Lung (tissue), 16 donors: ENCODE results near the gene LRRTM4. TPM values are rescaled to one million over a fixed set of nuclear protein-coding genes. Genes with fewer than 3 reads are reported as not detected.

Experiments used
- ATAC-seq: fragments of 200-7000 bp; cut with Tn5 transposase; one replicate; pipeline ENCODE4 v1.9.1; 2020; ENCODE audit warnings: moderate number of reproducible peaks; ENCODE audit not compliant: insufficient read depth, low FRiP score
- DNase-seq, 3 donors: peaks; one replicate each; pipeline ENCODE4 v3.0.0-alpha.2; 2013 to 2017
- H3K27ac ChIP-seq, 2 donors: one replicate each; pipeline ENCODE4 v1.5.1; 2013; ENCODE audit warnings: mild to moderate bottlenecking in 2 of 2, moderate library complexity in 2 of 2, control low read depth in 1 of 2, inconsistent platforms in 1 of 2, low read depth in 1 of 2, low read length in 1 of 2
- H3K27me3 ChIP-seq, 3 donors: one replicate each; pipeline ENCODE4 v1.5.1; 2013; ENCODE audit warnings: low read length in 2 of 3; ENCODE audit not compliant: control insufficient read depth in 3 of 3, insufficient read depth in 3 of 3
- H3K36me3 ChIP-seq, 4 donors: one replicate each; pipeline ENCODE4 v1.5.1; 2013; ENCODE audit warnings: low read length in 4 of 4, mild to moderate bottlenecking in 1 of 4, moderate library complexity in 1 of 4; ENCODE audit not compliant: control insufficient read depth in 4 of 4, insufficient read depth in 4 of 4
- H3K4me1 ChIP-seq, 5 donors: one replicate each; pipeline ENCODE4 v1.5.1; 2013; ENCODE audit warnings: low read length in 5 of 5, mild to moderate bottlenecking in 2 of 5, moderate library complexity in 1 of 5; ENCODE audit not compliant: control insufficient read depth in 5 of 5, insufficient read depth in 5 of 5
- H3K4me3 ChIP-seq: one replicate; pipeline ENCODE4 v1.5.1; 2013; ENCODE audit warnings: mild to moderate bottlenecking, control low read depth, moderate library complexity
- H3K9ac ChIP-seq, 2 donors: one replicate each; pipeline ENCODE4 v1.5.1; 2013; ENCODE audit warnings: low read length in 2 of 2, control low read depth in 1 of 2; ENCODE audit not compliant: insufficient read depth in 1 of 2
- H3K9me3 ChIP-seq, 4 donors: one replicate each; pipeline ENCODE4 v1.5.1; 2013; ENCODE audit warnings: low read length in 3 of 4, mild to moderate bottlenecking in 1 of 4, moderate library complexity in 1 of 4; ENCODE audit not compliant: control insufficient read depth in 4 of 4, insufficient read depth in 3 of 4
- CTCF ChIP-seq: IDR thresholded peaks from 2 replicates; pipeline ENCODE4 v1.5.1; 2012; ENCODE audit warnings: mild to moderate bottlenecking; ENCODE audit errors: control extremely low read depth, extremely low read depth
- WGBS, 2 donors: extraction: QIAGEN DNeasy Blood & Tissue Kit; methylation state at CpG; one replicate each; pipeline ENCODE4 v1.1.7; 2013; 5-methylcytosine and 5-hydroxymethylcytosine counted together
- long read RNA-seq, 5 donors: transcript quantifications; one replicate each; lab custom pipeline, GENCODE V29; 2026
- polyA plus RNA-seq, 2 donors: library from polyadenylated mRNA; stranded (reverse); fragments of 200-250 nt; gene quantifications; one replicate each; pipeline ENCODE4 v1.2.1, GENCODE V29; 2013
- total RNA-seq, 2 donors: library from RNA; depleted of rRNA in 1 of 2; stranded (reverse); fragments of >200 nt in 1 of 2; gene quantifications; one replicate each; pipeline ENCODE4 v1.2.1, GENCODE V29; 2014 to 2021
- donor health status: control.
- donor health status: control.
- donor health status: Bipolar disorder and iron deficiency.
- donor health status: healthy.
- donor health status: DM: yes; HTN: yes; CAD: no.

The LRRTM4 gene
- total RNA-seq (1 to 10 TPM; 1.2 to 9.2 TPM), polyA plus RNA-seq (under 1 TPM in 1 of 2 donors, not detected in 1; 0.08 TPM)
- long read RNA-seq, donor 1 = 0 reads
- long read RNA-seq, donor 2 = 0 reads
- long read RNA-seq, donor 3 = 0 reads
- long read RNA-seq, donor 4 = 0 reads
- long read RNA-seq, donor 5 = 0 reads

- TF ChIP-seq CTCF = no peak
- peaks cover 0 to 16% (median 4%) of the 10 kb centered on the region in 5 donors for H3K4me1 ChIP-seq
- ATAC-seq (no peak), DNase-seq (peak; percentile 47 to 82 (median 76))
- H3K27ac ChIP-seq = no peak within 1 kb of the TSS
- H3K4me3 ChIP-seq = no peak within 1 kb of the TSS
- H3K27me3 ChIP-seq = no peaks in the 10 kb centered on the region
- H3K9me3 ChIP-seq = no peaks in the 10 kb centered on the region
- H3K9ac ChIP-seq = no peak within 1 kb of the TSS
- WGBS, 2 donors = 6 to 17% methylated on average over 4 of the region's 4 CpGs
- no peaks in the 10 kb centered on the region for H3K36me3 ChIP-seq
These were observed at the start of gene LRRTM4 for GRCh38 chr2:77521931-77522470. TSS of gene LRRTM4 (minus strand) at chr2:77522376.

GRCh38 chr2:77571545-77571944 is 49.4 kb upstream of the LRRTM4 start:
- H3K36me3 ChIP-seq = no peaks in the 10 kb centered on the region
- peaks cover 0 to 2% (median 0%) of the 10 kb centered on the region in 4 donors for H3K9me3 ChIP-seq
- no peak overlapping the region for H3K9ac ChIP-seq
- no peak overlapping the region for H3K4me3 ChIP-seq
- H3K27ac ChIP-seq = no peak overlapping the region
- ATAC-seq = no peak
- WGBS, 2 donors = 76 to 91% methylated on average over 2 of the region's 2 CpGs
- no peak for TF ChIP-seq CTCF
- DNase-seq = no peak
- H3K27me3 ChIP-seq = no peaks in the 10 kb centered on the region
- H3K4me1 ChIP-seq = peaks cover 0 to 10% (median 0%) of the 10 kb centered on the region in 5 donors

GRCh38 chr2:77567723-77568122 is 45.5 kb upstream of the LRRTM4 start:
- H3K27ac ChIP-seq = no peak overlapping the region
- WGBS, 2 donors = 49 to 65% methylated on average over 2 of the region's 2 CpGs
- H3K4me3 ChIP-seq = no peak overlapping the region
- H3K36me3 ChIP-seq = no peaks in the 10 kb centered on the region
- ATAC-seq (no peak), DNase-seq (peak; percentile 69 to 88 (median 88))
- no peak overlapping the region for H3K9ac ChIP-seq
- peaks cover 0 to 11% (median 0%) of the 10 kb centered on the region in 5 donors for H3K4me1 ChIP-seq
- H3K27me3 ChIP-seq = no peaks in the 10 kb centered on the region
- TF ChIP-seq CTCF = no peak
- H3K9me3 ChIP-seq = no peaks in the 10 kb centered on the region
